ENCODE data around the gene CHD2.

GRCh38 chr15:92933831-92934230, 33.7 kb downstream of the CHD2 start:
- no peak for TF ChIP-seq POLR2AphosphoS5 (IDR thresholded peaks at IDR 0.05; ENCODE audit: insufficient read depth in 1 of 2, low read depth in 1 of 2)
- no peak for TF ChIP-seq POLR2A (IDR thresholded peaks at IDR 0.05)
